Measurements from ENCODE around the gene USP10.

- TF ChIP-seq POLR2AphosphoS5 (IDR thresholded peaks at IDR 0.05; ENCODE audit: low read depth, low read length) (no peak), TAF1 (IDR thresholded peaks at IDR 0.05; ENCODE audit: borderline replicate concordance, insufficient read depth, low read length) (no peak), REST (IDR thresholded peaks at IDR 0.05; ENCODE audit: insufficient read depth in 1 of 2, low read depth in 2 of 2, low read length in 2 of 2) (no peak), SIN3A (IDR thresholded peaks at IDR 0.05; ENCODE audit: borderline replicate concordance, insufficient read depth, low read length) (no peak), FOXP2 (optimal IDR thresholded peaks at IDR 0.05; ENCODE audit: borderline replicate concordance, extremely low read depth, extremely low read length, insufficient read depth) (no peak)
Observed at GRCh38 chr16:84789431-84789830, 89.6 kb downstream of the USP10 start.

All from PFSK-1 (cell line).